Left lung (tissue), 10 donors: ENCODE data around the gene KNSTRN. TPM values are rescaled to one million over a fixed set of nuclear protein-coding genes. Genes with fewer than 3 reads are reported as not detected.

Experiments used
- ATAC-seq: fragments of 200-7000 bp; cut with Tn5 transposase; one replicate; pipeline ENCODE4 v1.9.1; 2020; ENCODE audit warnings: moderate library complexity
- DNase-seq, 4 donors: peaks; one replicate each; pipeline ENCODE4 v3.0.0-alpha.2; 2013 to 2020
- H3K27ac ChIP-seq, 2 donors: fragments of 200-600 bp; sonication (generic) in 1 of 2; one replicate each; pipeline versions ENCODE4 v1.5.0 to v1.8.0; 2020 to 2021
- H3K27me3 ChIP-seq, 2 donors: fragments of 200-600 bp; sonication (generic) in 1 of 2; one replicate each; pipeline versions ENCODE4 v1.5.0 to v1.8.0; 2020 to 2021
- H3K36me3 ChIP-seq, 2 donors: fragments of 200-600 bp; sonication (generic) in 1 of 2; one replicate each; pipeline versions ENCODE4 v1.5.0 to v1.8.0; 2020 to 2021
- H3K4me1 ChIP-seq, 2 donors: fragments of 200-600 bp; one replicate each; pipeline ENCODE4 v1.8.0; 2021
- H3K4me3 ChIP-seq, 2 donors: fragments of 200-600 bp; sonication (generic) in 1 of 2; one replicate each; pipeline versions ENCODE4 v1.5.0 to v1.8.0; 2020 to 2021; ENCODE audit warnings: mild to moderate bottlenecking in 1 of 2
- H3K9me3 ChIP-seq, 2 donors: fragments of 200-600 bp; sonication (generic) in 1 of 2; one replicate each; pipeline versions ENCODE4 v1.5.0 to v1.8.0; 2020 to 2021
- intact Hi-C, 2 donors: fragments of 100-400 bp; cut with DNase I; formaldehyde crosslinking; loops; one replicate each; pipeline versions ENCODE4 v1.11.2 to v1.14.2; 2022
- polyA plus RNA-seq, 6 donors: library from polyadenylated mRNA; unstranded; fragments of 120-200 nt; gene quantifications; one replicate each; pipeline ENCODE4 v1.2.1, GENCODE V29; 2013; ENCODE audit not compliant: insufficient read length in 6 of 6
- total RNA-seq, 2 donors: library from RNA; stranded (reverse); fragmentation: NEBNext Ultra II Directional; extraction: Animal tissue kit (Norgen Biotek cat#: 25700); gene quantifications; one replicate each; pipeline ENCODE4 v1.2.1, GENCODE V29; 2021
- TF ChIP-seq, protein P1 (sequence below), 2 donors: fragments of 200-600 bp; sonication (generic) in 1 of 2; IDR thresholded peaks; one replicate each; pipeline versions ENCODE4 v1.5.0 to v1.8.0; 2021; ENCODE audit warnings: antibody characterized with exemption in 2 of 2
- donor health status: DM: no; HTN: yes; CAD: no.
- donor health status: DM: no; HTN: no; CAD: no.

Gene KNSTRN
- total and polyA plus RNA-seq, 8 donors, result 14.2 to 46.2 (median 30.2) TPM

DNA sequence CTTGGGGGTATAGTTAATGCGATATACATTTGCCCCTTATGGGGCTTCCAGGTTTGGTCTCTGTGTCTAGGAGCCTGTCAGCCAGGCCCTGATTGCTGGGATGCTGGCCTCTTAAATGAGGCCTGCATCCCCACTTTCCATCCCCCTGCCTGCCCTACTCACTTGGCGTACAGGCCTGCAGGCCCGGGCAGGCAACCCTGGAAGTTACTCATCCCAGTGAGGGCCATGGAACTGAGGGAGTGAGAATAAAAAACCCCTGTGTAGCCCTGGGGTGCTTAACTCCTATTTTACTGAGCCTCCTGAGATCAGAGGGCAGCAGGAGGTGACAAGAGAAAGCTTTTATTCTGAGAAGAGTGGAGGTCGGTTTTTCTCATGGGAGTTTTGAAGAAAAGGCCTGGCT, 22.5 kb upstream of the KNSTRN start:
- Histone ChIP-seq H3K27ac (no peak overlapping the region), H3K4me1 (peaks cover 0 to 19% of the 10 kb centered on the region in 2 donors), H3K36me3 (no peaks in the 10 kb centered on the region), H3K4me3 (no peak overlapping the region), H3K9me3 (no peaks in the 10 kb centered on the region), H3K27me3 (peaks cover 0 to 6% of the 10 kb centered on the region in 2 donors)
- TF ChIP-seq, protein P1, sequence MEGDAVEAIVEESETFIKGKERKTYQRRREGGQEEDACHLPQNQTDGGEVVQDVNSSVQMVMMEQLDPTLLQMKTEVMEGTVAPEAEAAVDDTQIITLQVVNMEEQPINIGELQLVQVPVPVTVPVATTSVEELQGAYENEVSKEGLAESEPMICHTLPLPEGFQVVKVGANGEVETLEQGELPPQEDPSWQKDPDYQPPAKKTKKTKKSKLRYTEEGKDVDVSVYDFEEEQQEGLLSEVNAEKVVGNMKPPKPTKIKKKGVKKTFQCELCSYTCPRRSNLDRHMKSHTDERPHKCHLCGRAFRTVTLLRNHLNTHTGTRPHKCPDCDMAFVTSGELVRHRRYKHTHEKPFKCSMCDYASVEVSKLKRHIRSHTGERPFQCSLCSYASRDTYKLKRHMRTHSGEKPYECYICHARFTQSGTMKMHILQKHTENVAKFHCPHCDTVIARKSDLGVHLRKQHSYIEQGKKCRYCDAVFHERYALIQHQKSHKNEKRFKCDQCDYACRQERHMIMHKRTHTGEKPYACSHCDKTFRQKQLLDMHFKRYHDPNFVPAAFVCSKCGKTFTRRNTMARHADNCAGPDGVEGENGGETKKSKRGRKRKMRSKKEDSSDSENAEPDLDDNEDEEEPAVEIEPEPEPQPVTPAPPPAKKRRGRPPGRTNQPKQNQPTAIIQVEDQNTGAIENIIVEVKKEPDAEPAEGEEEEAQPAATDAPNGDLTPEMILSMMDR (IDR thresholded peaks at IDR 0.05), result no peak
- ATAC-seq, result no peak
- DNase-seq, result no peak
- intact Hi-C loops, result no loop called here

DNA sequence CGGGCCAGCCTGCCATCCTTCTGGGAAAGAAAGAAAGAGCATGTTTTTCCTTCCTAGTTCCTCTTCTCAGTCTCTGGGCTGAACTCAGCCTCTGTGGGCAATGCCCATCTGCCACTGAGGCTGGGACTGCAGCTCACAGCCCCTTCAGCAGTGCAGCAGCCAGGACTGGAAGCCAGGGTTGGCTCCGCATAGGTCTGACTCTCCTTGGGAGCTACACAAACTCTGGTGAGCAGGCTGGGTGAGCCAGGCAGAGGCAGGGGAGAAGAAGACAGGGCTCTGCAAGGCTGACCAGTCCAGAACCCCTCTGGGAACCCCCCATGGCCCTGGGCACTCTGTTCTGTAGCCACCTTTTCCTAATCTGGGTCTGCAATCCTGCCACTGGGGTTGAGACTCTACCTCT, 20.9 kb upstream of the KNSTRN start:
- Histone ChIP-seq H3K36me3 (no peaks in the 10 kb centered on the region), H3K4me1 (peaks cover 0 to 21% of the 10 kb centered on the region in 2 donors), H3K9me3 (no peaks in the 10 kb centered on the region), H3K4me3 (no peak overlapping the region), H3K27me3 (peaks cover 0 to 6% of the 10 kb centered on the region in 2 donors), H3K27ac (no peak overlapping the region)
- ATAC-seq (no peak), DNase-seq (no peak)
- intact Hi-C loops, result no loop called here
- TF ChIP-seq, protein P1 (IDR thresholded peaks at IDR 0.05), result no peak

DNA sequence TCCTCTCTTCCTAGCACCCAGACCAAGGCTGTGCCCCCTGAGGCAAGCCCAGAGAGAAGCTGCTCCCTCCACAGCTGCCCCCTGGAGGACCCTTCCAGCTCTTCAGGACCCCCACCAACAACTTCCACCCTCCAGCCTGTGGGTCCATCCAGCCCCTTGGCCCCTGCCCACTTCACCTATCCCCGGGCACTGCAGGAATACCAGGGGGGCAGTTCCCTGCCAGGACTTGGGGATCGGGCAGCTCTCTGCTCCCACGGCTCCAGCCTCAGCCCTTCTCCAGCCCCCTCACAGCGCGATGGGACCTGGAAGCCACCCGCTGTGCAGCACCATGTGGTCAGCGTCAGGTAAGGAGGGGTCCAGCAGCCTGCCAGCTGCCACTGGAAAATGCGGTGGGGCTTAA, 18.9 kb upstream of the KNSTRN start:
- Histone ChIP-seq H3K4me1 (peaks cover 4 to 24% of the 10 kb centered on the region in 2 donors), H3K36me3 (no peaks in the 10 kb centered on the region), H3K9me3 (no peaks in the 10 kb centered on the region), H3K4me3 (no peak overlapping the region), H3K27me3 (peaks cover 0 to 5% of the 10 kb centered on the region in 2 donors), H3K27ac (no peak overlapping the region)
- DNase-seq, result no peak
- ATAC-seq, result no peak
- intact Hi-C loops, result no loop called here
- TF ChIP-seq, protein P1 (IDR thresholded peaks at IDR 0.05), result no peak

- Histone ChIP-seq H3K27ac (no peak overlapping the region), H3K36me3 (no peaks in the 10 kb centered on the region), H3K4me1 (peaks cover 4 to 19% of the 10 kb centered on the region in 2 donors), H3K27me3 (no peaks in the 10 kb centered on the region), H3K9me3 (no peaks in the 10 kb centered on the region), H3K4me3 (no peak overlapping the region)
- TF ChIP-seq, protein P1 (IDR thresholded peaks at IDR 0.05), result no peak
- ATAC-seq (no peak), DNase-seq (no peak)
- intact Hi-C loops, result no loop called here
Observed at GRCh38 chr15:40364251-40364650, 18.3 kb upstream of the KNSTRN start.

DNA sequence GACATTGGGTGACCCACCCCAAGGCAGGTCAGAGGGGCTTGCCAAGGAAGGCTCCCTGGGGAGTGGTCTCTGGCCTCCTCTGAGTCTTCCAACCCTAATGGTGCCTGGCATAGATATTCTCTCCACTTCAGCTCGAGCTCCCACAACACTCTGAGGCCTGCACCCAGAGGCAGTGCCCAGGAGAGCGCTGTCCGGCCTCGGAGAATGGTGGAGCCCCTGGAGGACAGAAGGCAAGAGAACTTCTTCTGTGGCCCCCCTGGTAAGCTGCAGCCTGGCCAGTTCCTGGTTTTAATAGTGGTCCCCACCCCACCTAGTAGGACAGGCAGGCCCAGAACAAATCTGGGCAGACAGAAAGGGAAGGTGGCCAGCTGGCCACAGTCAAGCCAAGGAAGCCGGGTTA, 17.5 kb upstream of the KNSTRN start:
- Histone ChIP-seq H3K36me3 (no peaks in the 10 kb centered on the region), H3K4me3 (no peak overlapping the region), H3K4me1 (peaks cover 4 to 19% of the 10 kb centered on the region in 2 donors), H3K27me3 (no peaks in the 10 kb centered on the region), H3K9me3 (no peaks in the 10 kb centered on the region), H3K27ac (no peak overlapping the region)
- intact Hi-C loops, result no loop called here
- DNase-seq (no peak), ATAC-seq (no peak)
- TF ChIP-seq, protein P1 (IDR thresholded peaks at IDR 0.05), result no peak
